A673 (cell line): Measurements from ENCODE around the gene PA2G4.

Experiments used
- EZH2 ChIP-seq: fragments of 200-600 bp; sonication (generic); IDR thresholded peaks from 2 replicates; pipeline ENCODE4 v1.6.1; 2017; ENCODE audit warnings: borderline replicate concordance, low read depth, mild to moderate bottlenecking, mixed read lengths, antibody characterized with exemption, low read length; ENCODE audit not compliant: poor library complexity, severe bottlenecking
- TF ChIP-seq, protein P1 (sequence below): fragments of 300-800, 200-600 bp; sonication (generic); conservative IDR thresholded peaks from 2 replicates; pipeline ENCODE4 v1.5.1; 2017; ENCODE audit warnings: low read depth, mild to moderate bottlenecking, antibody characterized with exemption, low read length, moderate library complexity, mixed read lengths

DNA sequence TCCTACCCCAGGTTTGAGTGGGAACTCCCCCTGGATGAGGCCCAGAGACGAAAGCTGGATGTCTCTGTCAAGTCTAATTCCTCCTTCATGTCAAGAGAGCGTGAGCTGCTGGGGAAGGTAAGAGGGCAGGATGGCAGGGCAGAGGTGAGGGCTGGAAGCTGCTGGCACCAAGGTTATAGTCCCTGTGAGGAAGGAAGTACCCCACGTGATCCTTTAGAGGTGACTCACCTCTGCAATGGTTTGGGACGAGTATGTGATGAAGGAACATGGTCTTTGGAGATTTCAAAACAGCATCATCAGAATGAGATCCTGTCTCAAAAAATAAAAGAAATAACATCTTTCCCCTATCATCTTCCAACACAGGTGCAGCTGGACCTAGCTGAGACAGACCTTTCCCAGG is 38.9 kb downstream of the PA2G4 start:
- TF ChIP-seq, protein P1, sequence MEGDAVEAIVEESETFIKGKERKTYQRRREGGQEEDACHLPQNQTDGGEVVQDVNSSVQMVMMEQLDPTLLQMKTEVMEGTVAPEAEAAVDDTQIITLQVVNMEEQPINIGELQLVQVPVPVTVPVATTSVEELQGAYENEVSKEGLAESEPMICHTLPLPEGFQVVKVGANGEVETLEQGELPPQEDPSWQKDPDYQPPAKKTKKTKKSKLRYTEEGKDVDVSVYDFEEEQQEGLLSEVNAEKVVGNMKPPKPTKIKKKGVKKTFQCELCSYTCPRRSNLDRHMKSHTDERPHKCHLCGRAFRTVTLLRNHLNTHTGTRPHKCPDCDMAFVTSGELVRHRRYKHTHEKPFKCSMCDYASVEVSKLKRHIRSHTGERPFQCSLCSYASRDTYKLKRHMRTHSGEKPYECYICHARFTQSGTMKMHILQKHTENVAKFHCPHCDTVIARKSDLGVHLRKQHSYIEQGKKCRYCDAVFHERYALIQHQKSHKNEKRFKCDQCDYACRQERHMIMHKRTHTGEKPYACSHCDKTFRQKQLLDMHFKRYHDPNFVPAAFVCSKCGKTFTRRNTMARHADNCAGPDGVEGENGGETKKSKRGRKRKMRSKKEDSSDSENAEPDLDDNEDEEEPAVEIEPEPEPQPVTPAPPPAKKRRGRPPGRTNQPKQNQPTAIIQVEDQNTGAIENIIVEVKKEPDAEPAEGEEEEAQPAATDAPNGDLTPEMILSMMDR: no peak
- TF ChIP-seq EZH2: no peak
